ENCODE data around the gene SHISA5. TPM values are rescaled to one million over a fixed set of nuclear protein-coding genes. Genes with fewer than 3 reads are reported as not detected.

The SHISA5 gene
- total and polyA plus RNA-seq, 2 of the 8 experiments (the other 6 are each of a cell fraction or from before 2014, with no cell fraction given): 196 to 315 TPM

- Histone ChIP-seq H2AFZ (ENCODE audit: low read length) (no peak overlapping the region), H4K20me1 (replicated peaks in 1 of 2; ENCODE audit: control insufficient read depth in 1 of 2, insufficient read depth in 2 of 2, low read length in 2 of 2) (peaks cover 20 to 39% of the 10 kb centered on the region in 2 experiments), H4K91ac (replicated peaks; ENCODE audit: insufficient read length, low read length) (no peak overlapping the region), H2BK12ac (ENCODE audit: low read depth, low read length) (no peak overlapping the region), H2BK20ac (ENCODE audit: low read length) (no peak overlapping the region), H3K14ac (ENCODE audit: insufficient read length) (no peak overlapping the region), H2BK120ac (replicated peaks; ENCODE audit: low read depth, low read length) (no peak overlapping the region), H3K9ac (replicated peaks in 1 of 4; ENCODE audit: extremely low read depth in 1 of 4, low read depth in 3 of 4, low read length in 3 of 4) (no peak overlapping the region; a peak in 3 of 7 replicates), H3K27me3 (replicated peaks in 1 of 4; ENCODE audit: control insufficient read depth in 3 of 4, extremely low read depth in 1 of 4, insufficient read depth in 3 of 4, low read length in 3 of 4) (no peaks in the 10 kb centered on the region), H2BK5ac (ENCODE audit: low read depth, low read length) (no peak overlapping the region), H3K79me2 (ENCODE audit: control insufficient read depth in 1 of 2, insufficient read depth in 2 of 2, low read length in 2 of 2) (peaks cover 32 to 76% of the 10 kb centered on the region in 2 experiments), H3K4ac (replicated peaks; ENCODE audit: insufficient read length, low read depth, low read length) (no peak overlapping the region), H3K23me2 (ENCODE audit: low read depth, low read length) (peaks cover 13% of the 10 kb centered on the region), H4K8ac (ENCODE audit: extremely low read depth, insufficient read depth, low read length) (0 out of 2 replicates have a peak overlapping the region, but pooled peaks have one; percentile 18), H2AK5ac (ENCODE audit: low read depth, low read length) (no peak overlapping the region), H3K23ac (ENCODE audit: insufficient read length) (no peak overlapping the region), H4K5ac (ENCODE audit: insufficient read length, low read depth, low read length) (no peak overlapping the region), H2BK15ac (ENCODE audit: low read length) (no peak overlapping the region), H3K9me3 (ENCODE audit: insufficient read depth in 2 of 2, low read depth in 1 of 2, low read length in 1 of 2) (no peaks in the 10 kb centered on the region), H3K4me3 (ENCODE audit: extremely low read depth in 1 of 4, insufficient read depth in 2 of 4, low read depth in 3 of 4, low read length in 4 of 4) (no peak overlapping the region), H3K4me1 (replicated peaks in 1 of 4; ENCODE audit: control insufficient read depth in 3 of 4, insufficient read depth in 4 of 4, low read length in 3 of 4) (peaks cover 7 to 40% (median 20%) of the 10 kb centered on the region in 4 experiments), H3K18ac (ENCODE audit: extremely low read depth, low read length) (no peak overlapping the region), H3K56ac (replicated peaks; ENCODE audit: insufficient read length, low read depth, low read length) (no peak overlapping the region), H3K79me1 (ENCODE audit: low read depth, low read length) (peaks cover 46% of the 10 kb centered on the region), H3K27ac (ENCODE audit: low read depth, low read length) (no peak overlapping the region), H3K4me2 (ENCODE audit: insufficient read depth in 1 of 2, low read depth in 2 of 2, low read length in 2 of 2) (no peak overlapping the region; a peak in 1 of 4 replicates), H3K36me3 (ENCODE audit: control insufficient read depth in 2 of 4, insufficient read depth in 4 of 4, low read length in 3 of 4) (peaks cover 5 to 9% (median 5%) of the 10 kb centered on the region in 4 experiments; a peak in 6 of 8 replicates)
- FAIRE-seq (no peak), DNase-seq (ENCODE audit: low read depth in 1 of 2, low spot score in 2 of 2) (no peak)
- ChIA-PET POLR2A (ENCODE audit: partially characterized antibody) (interaction anchor here (0.6 to 31.5 kb wide), 11 partner anchors 7 to 197 kb away, joined by 3 to 650 read pairs (median 3); partner anchors contain the start of genes ATRIP, CCDC51, FBXW12 and TMA7), CTCF (ENCODE audit: partially characterized antibody) (interaction anchor here (0.6 to 5.4 kb wide), 5 partner anchors 10 to 152 kb away, joined by 3 to 34 read pairs (median 3); no protein-coding TSS in a partner anchor)
- TF ChIP-seq RNF2 (IDR thresholded peaks at IDR 0.05; ENCODE audit: borderline replicate concordance, low read depth, low read length, missing control alignments, poor library complexity, severe bottlenecking): no peak
- TF ChIP-seq EZH2 (IDR thresholded peaks at IDR 0.05; ENCODE audit: low read depth, low read length, severe bottlenecking): no peak
- TF ChIP-seq KDM4A (IDR thresholded peaks at IDR 0.05; ENCODE audit: low read depth, low read length, severe bottlenecking): no peak
- TF ChIP-seq JUND (IDR thresholded peaks at IDR 0.05; ENCODE audit: low read length): no peak
- no peak for TF ChIP-seq POLR2AphosphoS5 (IDR thresholded peaks at IDR 0.05; ENCODE audit: low read depth, low read length)
- TF ChIP-seq RFX5 (IDR thresholded peaks at IDR 0.05; ENCODE audit: borderline replicate concordance, low read depth, low read length): no peak
- 96% methylated on average over 9 of the region's 11 CpGs; no CpG with 5 or more reads in 1 of the 2 experiments for WGBS, 2 experiments (ENCODE audit: extremely low coverage in 1 of 2, insufficient coverage in 1 of 2, insufficient read length in 1 of 2, insufficient replicate concordance in 2 of 2, low coverage in 1 of 2, low lambda C conversion rate in 2 of 2, missing lambda C conversion rate in 1 of 2)
These were observed 77.5 kb downstream of the SHISA5 start for GRCh38 chr3:48426401-48426909.

All from H1 (cell line).